ENCODE data around the gene IKBKG. TPM values are rescaled to one million over a fixed set of nuclear protein-coding genes. Genes with fewer than 3 reads are reported as not detected.
"Not testable (repeated sequence)": the region's sequence is repeated elsewhere in the genome, so short reads cannot be mapped to it uniquely, and the experiment has no call there.

The IKBKG gene
- total RNA-seq, 4 donors from 2014 or later = 14.0 to 22.6 (median 15.2) TPM

GRCh38 chrX:154535892-154536291, 11.5 kb upstream of the IKBKG start:
- TF ChIP-seq CTCF (IDR thresholded peaks at IDR 0.05) = no peak
- no peak for TF ChIP-seq POLR2A (IDR thresholded peaks at IDR 0.05)
- no peak for TF ChIP-seq EP300 (IDR thresholded peaks at IDR 0.05)
- no peak for TF ChIP-seq POLR2AphosphoS5 (IDR thresholded peaks at IDR 0.05)
- WGBS, 2 donors (ENCODE audit: low coverage in 1 of 2) = 87% methylated on average over 3 of the region's 9 CpGs; no CpG with 5 or more reads in 1 of the 2 donors
- peaks cover 0 to 7% (median 0%) of the 10 kb centered on the region in 3 donors for H3K4me1 ChIP-seq
- ATAC-seq = no peak
- no peak overlapping the region for H3K27ac ChIP-seq
- H3K9me3 ChIP-seq = no peaks in the 10 kb centered on the region
- H3K4me3 ChIP-seq = no peak overlapping the region
- peaks cover 0 to 45% of the 10 kb centered on the region in 2 donors for H3K36me3 ChIP-seq
- no peaks in the 10 kb centered on the region for H3K27me3 ChIP-seq

- H3K27ac ChIP-seq = no peak overlapping the region
- H3K4me3 ChIP-seq = no peak overlapping the region
- peaks cover 0 to 14% of the 10 kb centered on the region in 2 donors for H3K36me3 ChIP-seq
- no peak for ATAC-seq
- no peaks in the 10 kb centered on the region for H3K9me3 ChIP-seq
- peaks cover 0 to 27% (median 8%) of the 10 kb centered on the region in 3 donors for H3K4me1 ChIP-seq
- TF ChIP-seq CTCF (IDR thresholded peaks at IDR 0.05) (no peak), POLR2A (IDR thresholded peaks at IDR 0.05) (no peak), EP300 (IDR thresholded peaks at IDR 0.05) (no peak), POLR2AphosphoS5 (IDR thresholded peaks at IDR 0.05) (no peak)
- 71% methylated on average over 2 of the region's 8 CpGs; no CpG with 5 or more reads in 1 of the 2 donors for WGBS, 2 donors (ENCODE audit: low coverage in 1 of 2)
- no peaks in the 10 kb centered on the region for H3K27me3 ChIP-seq
These were observed 8.3 kb upstream of the IKBKG start for GRCh38 chrX:154539077-154539476.

GRCh38 chrX:154540365-154540764, 7.1 kb upstream of the IKBKG start:
- H3K36me3 ChIP-seq, H3K4me3 ChIP-seq, H3K27ac ChIP-seq, ATAC-seq, H3K9me3 ChIP-seq, H3K27me3 ChIP-seq: not testable (repeated sequence)
- peaks cover 0 to 20% (median 8%) of the 10 kb centered on the region in 3 donors for H3K4me1 ChIP-seq
- 84 to 87% methylated on average over 4 of the region's 7 CpGs for WGBS, 2 donors (ENCODE audit: low coverage in 1 of 2)

- TF ChIP-seq EP300 (IDR thresholded peaks at IDR 0.05) (no peak), POLR2AphosphoS5 (IDR thresholded peaks at IDR 0.05) (no peak), CTCF (IDR thresholded peaks at IDR 0.05) (no peak), POLR2A (IDR thresholded peaks at IDR 0.05) (no peak)
- WGBS, 2 donors (ENCODE audit: low coverage in 1 of 2) = no CpG with 5 or more reads among the region's 19 CpGs
- Histone ChIP-seq H3K27ac (peak overlapping the region in 2 of 4 donors; percentile 67 to 80), H3K4me1 (peaks cover 0 to 24% (median 8%) of the 10 kb centered on the region in 3 donors), H3K9me3 (no peaks in the 10 kb centered on the region), H3K27me3 (no peaks in the 10 kb centered on the region), H3K4me3 (no peak overlapping the region), H3K36me3 (no peaks in the 10 kb centered on the region)
- no peak for ATAC-seq
These were observed 6.4 kb upstream of the IKBKG start for GRCh38 chrX:154540897-154541535.

- no peak for ATAC-seq
- H3K4me3 ChIP-seq = no peak overlapping the region
- peak overlapping the region in 2 of 4 donors; percentile 67 to 80 for H3K27ac ChIP-seq
- WGBS, 2 donors (ENCODE audit: low coverage in 1 of 2) = no CpG with 5 or more reads among the region's 5 CpGs
- no peaks in the 10 kb centered on the region for H3K36me3 ChIP-seq
- TF ChIP-seq EP300 (IDR thresholded peaks at IDR 0.05) (no peak), POLR2A (IDR thresholded peaks at IDR 0.05) (no peak), POLR2AphosphoS5 (IDR thresholded peaks at IDR 0.05) (no peak), CTCF (IDR thresholded peaks at IDR 0.05) (no peak)
- H3K4me1 ChIP-seq = peaks cover 0 to 28% (median 8%) of the 10 kb centered on the region in 3 donors
- no peaks in the 10 kb centered on the region for H3K27me3 ChIP-seq
- no peaks in the 10 kb centered on the region for H3K9me3 ChIP-seq
These were observed 5.9 kb upstream of the IKBKG start for GRCh38 chrX:154541589-154541895.
